IMR-90 (cell line): Measurements from ENCODE around the gene RGS4.

Experiments
- BHLHE40 ChIP-seq: fragments of 150-350 bp; IDR thresholded peaks from 2 replicates; pipeline ENCODE4 v1.6.1; 2016; ENCODE audit warnings: mild to moderate bottlenecking, low read depth, low read length
- CEBPB ChIP-seq: IDR thresholded peaks from 2 replicates; pipeline ENCODE4 v1.6.1; 2012; ENCODE audit warnings: low read depth, low read length, improper control_type of control experiment
- CTCF ChIP-seq: conservative IDR thresholded peaks from 2 replicates; pipeline ENCODE4 v1.5.1; 2012; ENCODE audit warnings: mild to moderate bottlenecking, low read depth, low read length, improper control_type of control experiment
- ELK1 ChIP-seq: fragments of 150-350 bp; IDR thresholded peaks from 2 replicates; pipeline ENCODE4 v1.6.1; 2016; ENCODE audit warnings: low read depth, mild to moderate bottlenecking, low read length, moderate library complexity, borderline replicate concordance
- FOS ChIP-seq: fragments of 150-350 bp; IDR thresholded peaks from 2 replicates; pipeline ENCODE4 v1.6.1; 2016; ENCODE audit warnings: low read depth, low read length
- MAFK ChIP-seq: IDR thresholded peaks from 2 replicates; pipeline ENCODE4 v1.6.1; 2012; ENCODE audit warnings: low read depth, low read length, improper control_type of control experiment
- NFE2L2 ChIP-seq: fragments of 150-350 bp; IDR thresholded peaks from 2 replicates; pipeline ENCODE4 v1.6.1; 2016; ENCODE audit warnings: low read depth, mild to moderate bottlenecking, low read length
- POLR2A ChIP-seq: IDR thresholded peaks from 2 replicates; pipeline ENCODE4 v1.6.1; 2012; ENCODE audit warnings: mild to moderate bottlenecking, low read depth, low read length
- RAD21 ChIP-seq: IDR thresholded peaks from 2 replicates; pipeline ENCODE4 v1.6.1; 2012; ENCODE audit warnings: low read length, improper control_type of control experiment
- RCOR1 ChIP-seq: IDR thresholded peaks from 2 replicates; pipeline ENCODE4 v1.6.1; 2012; ENCODE audit warnings: mild to moderate bottlenecking, low read length, improper control_type of control experiment; ENCODE audit not compliant: insufficient replicate concordance
- RFX5 ChIP-seq: IDR thresholded peaks from 2 replicates; pipeline ENCODE4 v1.8.0; 2012; ENCODE audit warnings: low read depth, mild to moderate bottlenecking, low read length, moderate library complexity
- SMC3 ChIP-seq: fragments of 150-350 bp; IDR thresholded peaks from 2 replicates; pipeline ENCODE4 v1.6.1; 2016; ENCODE audit warnings: low read depth, mild to moderate bottlenecking, antibody characterized with exemption, low read length, moderate library complexity
- USF2 ChIP-seq: fragments of 150-350 bp; IDR thresholded peaks from 2 replicates; pipeline ENCODE4 v1.6.1; 2017; ENCODE audit warnings: mild to moderate bottlenecking, antibody characterized with exemption, low read length, low read depth

GRCh38 chr1:163072658-163073057, 3.5 kb downstream of the RGS4 start:
- TF ChIP-seq CTCF (no peak), CEBPB (no peak), USF2 (no peak), POLR2A (no peak), BHLHE40 (no peak), RAD21 (no peak), MAFK (no peak), SMC3 (no peak), FOS (no peak; the same call in 1 of the 2 replicates), RFX5 (no peak), ELK1 (no peak), RCOR1 (no peak), NFE2L2 (0 out of 2 replicates have a peak, but pooled peaks have one; percentile 11)
